Stimulated activated CD4-positive, alpha-beta T cell treated with anti-CD3 and anti-CD28 coated beads, Interleukin-4, amount 100 ng/mL, for 4 hours (primary cell): ENCODE results near the gene TRAPPC10.
"Not testable (repeated sequence)": the region's sequence is repeated elsewhere in the genome, so short reads cannot be mapped to it uniquely, and the experiment has no call there.

Source experiments
- DNase-seq, 2 experiments: peaks; one replicate each; pipeline ENCODE4 v3.0.0-alpha.2; 2020

TRAPPC10 gene

GRCh38 chr21:44155231-44155993, 143.3 kb downstream of the TRAPPC10 start:
- not testable (repeated sequence) for DNase-seq

DNA sequence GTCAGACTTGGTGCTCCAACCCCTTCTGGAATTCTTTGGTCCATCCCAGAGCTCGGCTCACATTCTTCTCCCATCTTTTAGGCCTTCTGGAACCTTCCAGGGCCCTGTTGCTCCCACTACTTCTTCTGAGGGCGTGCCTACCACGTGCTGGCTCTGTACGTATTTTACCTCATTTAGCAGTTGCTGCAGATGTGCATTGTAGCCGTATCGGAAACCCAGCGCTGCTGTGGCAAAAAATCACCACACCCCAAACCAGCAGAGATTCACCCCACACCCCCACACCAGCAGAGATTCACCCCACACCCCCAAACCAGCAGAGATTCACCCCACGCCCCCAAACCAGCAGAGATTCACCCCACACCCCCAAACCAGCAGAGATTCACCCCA, 143.9 kb downstream of the TRAPPC10 start:
- DNase-seq, result not testable (repeated sequence)
